NCI-H82 (cell line): ENCODE measurements around the gene PPM1E.
"Not testable (repeated sequence)": the region's sequence is repeated elsewhere in the genome, so short reads cannot be mapped to it uniquely, and the experiment has no call there.

Source experiments
- DNase-seq: peaks from one replicate; lab custom pipeline; 2025; lab: John Stamatoyannopoulos, UW

Gene PPM1E

GRCh38 chr17:58840820-58841612, 85.4 kb downstream of the PPM1E start:
- DNase-seq: no peak

GRCh38 chr17:58846413-58846812, 90.8 kb downstream of the PPM1E start:
- DNase-seq: not testable (repeated sequence)

GRCh38 chr17:58850106-58850505, 94.5 kb downstream of the PPM1E start:
- not testable (repeated sequence) for DNase-seq

GRCh38 chr17:58865301-58865700, 109.6 kb downstream of the PPM1E start:
- DNase-seq: no peak

- peak; percentile 15 for DNase-seq
Measured at GRCh38 chr17:58870747-58871146, 115.1 kb downstream of the PPM1E start.

- DNase-seq: no peak
Measured at GRCh38 chr17:58873926-58874325, 118.3 kb downstream of the PPM1E start.

GRCh38 chr17:58875261-58875660, 119.6 kb downstream of the PPM1E start:
- DNase-seq: no peak

GRCh38 chr17:58884161-58884560, 128.5 kb downstream of the PPM1E start:
- no peak for DNase-seq

- DNase-seq: no peak
Measured at GRCh38 chr17:58886514-58886913, 130.9 kb downstream of the PPM1E start.

GRCh38 chr17:58889928-58890327, 134.3 kb downstream of the PPM1E start:
- no peak for DNase-seq

- DNase-seq: no peak
Measured at GRCh38 chr17:58899191-58899590, 143.5 kb downstream of the PPM1E start.

- no peak for DNase-seq
Measured at GRCh38 chr17:58902322-58902721, 146.7 kb downstream of the PPM1E start.

- no peak for DNase-seq
Measured at GRCh38 chr17:58911741-58912343, 156.2 kb downstream of the PPM1E start.

GRCh38 chr17:58913552-58913951, 157.9 kb downstream of the PPM1E start:
- no peak for DNase-seq

GRCh38 chr17:58913971-58914769, 158.5 kb downstream of the PPM1E start:
- no peak for DNase-seq

GRCh38 chr17:58917228-58917627, 161.6 kb downstream of the PPM1E start:
- no peak for DNase-seq

- DNase-seq: no peak
Measured at GRCh38 chr17:58918072-58918471, 162.4 kb downstream of the PPM1E start.

GRCh38 chr17:58918884-58919283, 163.2 kb downstream of the PPM1E start:
- no peak for DNase-seq

GRCh38 chr17:58920773-58921172, 165.1 kb downstream of the PPM1E start:
- DNase-seq: no peak

- DNase-seq: no peak
Measured at GRCh38 chr17:58932956-58933355, 177.3 kb downstream of the PPM1E start.

- no peak for DNase-seq
Measured at GRCh38 chr17:58936295-58936694, 180.6 kb downstream of the PPM1E start.

GRCh38 chr17:58944166-58944565, 188.5 kb downstream of the PPM1E start:
- DNase-seq: no peak

GRCh38 chr17:58947411-58947810, 191.8 kb downstream of the PPM1E start:
- no peak for DNase-seq
